Endothelial cell of umbilical vein (primary cell): ENCODE results near the gene MALT1. TPM values are rescaled to one million over a fixed set of nuclear protein-coding genes. Genes with fewer than 3 reads are reported as not detected.

Source experiments
- BruUV-seq: library from RNA; stranded (reverse); fragments of 400-500 nt; replicated peaks from 2 replicates; lab custom pipeline; 2021; lab: Mats Ljungman, UMichigan
- CTCF ChIA-PET: fragments of 300-600, 350-600 bp; sonication (Branson Sonifier 250); formaldehyde crosslinking; loops from one replicate; lab custom pipeline; 2021; ENCODE audit warnings: antibody characterized with exemption, inconsistent platforms; lab: Charles Lee
- POLR2A ChIA-PET: fragments of 300-600, 350-600 bp; sonication (Branson Sonifier 250); formaldehyde crosslinking; loops from one replicate; lab custom pipeline; 2021; ENCODE audit warnings: antibody characterized with exemption, inconsistent platforms; lab: Charles Lee
- DNase-seq: peaks from one replicate; pipeline ENCODE4 v3.0.0-alpha.2; 2011; ENCODE audit warnings: low read depth, low spot score
- FAIRE-seq: peaks from 2 replicates; lab custom pipeline; 2011; peaks lifted over from hg19 to GRCh38; lab: Jason Lieb, UNC
- H2AFZ ChIP-seq: 2 replicates; pipeline ENCODE4 v1.6.0; 2012; ENCODE audit warnings: low read depth, low read length, control low read depth, inconsistent platforms
- H3K27ac ChIP-seq: 2 replicates; pipeline ENCODE4 v1.5.1; 2011; ENCODE audit warnings: low read depth, mild to moderate bottlenecking, control low read depth, low read length, moderate library complexity; ENCODE audit not compliant: insufficient read depth
- H3K27me3 ChIP-seq, 2 experiments: 2 replicates each; pipeline versions ENCODE4 v1.6.0 to v1.6.1; 2011; ENCODE audit warnings: low read length in 2 of 2, mixed read lengths in 1 of 2; ENCODE audit not compliant: control insufficient read depth in 2 of 2, insufficient read depth in 2 of 2
- H3K36me3 ChIP-seq, 2 experiments: 2 replicates in 1 of 2; 3 replicates in 1 of 2; pipeline ENCODE4 v1.5.1; 2011; ENCODE audit warnings: low read length in 2 of 2, mild to moderate bottlenecking in 1 of 2, moderate library complexity in 1 of 2; ENCODE audit not compliant: control insufficient read depth in 2 of 2, insufficient read depth in 2 of 2; ENCODE audit errors: extremely low read depth in 1 of 2
- H3K4me1 ChIP-seq: 3 replicates; pipeline ENCODE4 v1.5.1; 2011; ENCODE audit warnings: mild to moderate bottlenecking, low read length; ENCODE audit not compliant: control insufficient read depth, insufficient read depth; ENCODE audit errors: extremely low read depth
- H3K4me2 ChIP-seq: 2 replicates; pipeline ENCODE4 v1.6.1; 2011; ENCODE audit warnings: low read length, control low read depth, mixed read lengths; ENCODE audit not compliant: insufficient read depth
- H3K4me3 ChIP-seq, 3 experiments: fragments of 200-600 bp in 1 of 3; sonication (generic), shearing (Covaris generic) in 1 of 3; replicated peaks in 1 of 3; 2 replicates each; pipeline ENCODE4 v1.5.1; 2011 to 2016; ENCODE audit warnings: control low read depth in 3 of 3, low read length in 3 of 3, mild to moderate bottlenecking in 2 of 3, inconsistent platforms in 1 of 3, low read depth in 1 of 3, moderate library complexity in 1 of 3; ENCODE audit not compliant: insufficient read depth in 1 of 3
- H3K79me2 ChIP-seq: 2 replicates; pipeline ENCODE4 v1.6.0; 2012; ENCODE audit warnings: low read length, inconsistent platforms; ENCODE audit not compliant: control insufficient read depth, insufficient read depth
- H3K9ac ChIP-seq: replicated peaks from 2 replicates; pipeline ENCODE3; 2011; ENCODE audit warnings: low read length, control low read depth; ENCODE audit not compliant: insufficient read depth; ENCODE audit errors: extremely low read depth
- H3K9me1 ChIP-seq: replicated peaks from 3 replicates; pipeline ENCODE4 v1.6.0; 2011; ENCODE audit warnings: mild to moderate bottlenecking, low read length; ENCODE audit not compliant: control insufficient read depth, insufficient read depth; ENCODE audit errors: extremely low read depth
- H3K9me3 ChIP-seq: replicated peaks from 2 replicates; pipeline ENCODE4 v1.5.1; 2012; ENCODE audit warnings: low read length, inconsistent platforms; ENCODE audit not compliant: control insufficient read depth, insufficient read depth
- H4K20me1 ChIP-seq: replicated peaks from 2 replicates; pipeline ENCODE3; 2011; ENCODE audit warnings: mild to moderate bottlenecking, low read length; ENCODE audit not compliant: control insufficient read depth, insufficient read depth; ENCODE audit errors: extremely low read depth
- CTCF ChIP-seq, 2 donors: IDR thresholded peaks; 1 replicate in 1 of 2; 2 replicates in 1 of 2; pipeline ENCODE4 v1.5.1; 2011; ENCODE audit warnings: low read length in 2 of 2, mild to moderate bottlenecking in 2 of 2, moderate library complexity in 2 of 2, control low read depth in 1 of 2, inconsistent platforms in 1 of 2, low read depth in 1 of 2; ENCODE audit not compliant: insufficient read depth in 1 of 2; ENCODE audit errors: extremely low read depth in 1 of 2
- EZH2 ChIP-seq: IDR thresholded peaks from 2 replicates; pipeline ENCODE4 v1.6.1; 2012; ENCODE audit warnings: borderline replicate concordance, low read depth, mild to moderate bottlenecking, moderate library complexity, low read length, inconsistent platforms; ENCODE audit not compliant: severe bottlenecking
- FOS ChIP-seq: IDR thresholded peaks from 2 replicates; pipeline ENCODE4 v1.6.1; 2011; ENCODE audit warnings: mild to moderate bottlenecking, low read length, moderate library complexity, borderline replicate concordance; ENCODE audit not compliant: insufficient read depth
- GATA2 ChIP-seq: IDR thresholded peaks from 2 replicates; pipeline ENCODE4 v1.7.0; 2011; ENCODE audit warnings: low read depth, mild to moderate bottlenecking, moderate library complexity, mixed read lengths, low read length; ENCODE audit not compliant: insufficient read length, insufficient read depth
- JUN ChIP-seq: IDR thresholded peaks from 2 replicates; pipeline ENCODE4 v1.6.1; 2011; ENCODE audit warnings: borderline replicate concordance, low read depth; ENCODE audit not compliant: insufficient read length, insufficient read depth
- MAX ChIP-seq: IDR thresholded peaks from 2 replicates; pipeline ENCODE4 v1.6.1; 2011; ENCODE audit not compliant: insufficient read depth, insufficient read length
- MYC ChIP-seq: IDR thresholded peaks from one replicate; pipeline ENCODE4 v1.6.1; 2011; ENCODE audit warnings: mild to moderate bottlenecking, low read depth, low read length
- POLR2A ChIP-seq: IDR thresholded peaks from 2 replicates; pipeline ENCODE4 v1.6.1; 2012; ENCODE audit warnings: low read depth, mild to moderate bottlenecking, control low read depth, low read length
- POLR2AphosphoS5 ChIP-seq: IDR thresholded peaks from 2 replicates; pipeline ENCODE4 v1.6.1; 2012; ENCODE audit warnings: low read depth, mild to moderate bottlenecking, control low read depth, low read length, moderate library complexity; ENCODE audit not compliant: insufficient read depth
- dilution Hi-C: fragments of 300-500 bp; cut with MboI; formaldehyde crosslinking; loops from one replicate; pipeline ENCODE4 v1.15.0; 2019; ENCODE audit warnings: low sequenced_read_pairs; ENCODE audit not compliant: extremely low pct_ligation_motif_present
- intact Hi-C: fragments of 100-400 bp; cut with micrococcal nuclease; formaldehyde crosslinking; loops from one replicate; pipeline ENCODE4 v1.10.0; 2022
- polyA plus RNA-seq, 4 experiments: library from polyadenylated mRNA; depleted of rRNA in 3 of 4; stranded (reverse) in 3 of 4; unstranded in 1 of 4; fragments of >200 nt; gene quantifications; 2 replicates each; pipeline versions ENCODE4 v1.2.1 to v1.2.3, GENCODE V29; 2011 to 2012; ENCODE audit warnings: missing spikeins in 1 of 4
- total RNA-seq: library from RNA; stranded (reverse); gene quantifications from 2 replicates; pipeline ENCODE4 v1.2.3, GENCODE V29; 2021

MALT1 gene
- total and polyA plus RNA-seq, 2 donors (not counting 3 experiments of a cell fraction or from before 2014, with no cell fraction given), result 2.8 to 5.1 TPM

GRCh38 chr18:58730618-58731017, 59.4 kb downstream of the MALT1 start:
- no TSS peak for BruUV-seq
- TF ChIP-seq MYC, result no peak
- no peak for TF ChIP-seq FOS
- TF ChIP-seq POLR2A, result no peak
- no peak for TF ChIP-seq JUN
- no peak for TF ChIP-seq MAX
- TF ChIP-seq GATA2, result no peak
- no peak for TF ChIP-seq CTCF (IDR thresholded peaks at IDR 0.05; ENCODE audit: extremely low read depth in 1 of 2, insufficient read depth in 1 of 2, low read depth in 1 of 2, low read length in 2 of 2)
- no peak for TF ChIP-seq EZH2
- no peak for TF ChIP-seq POLR2AphosphoS5
- Histone ChIP-seq H3K4me2 (no peak overlapping the region), H3K27ac (no peak overlapping the region), H3K79me2 (no peaks in the 10 kb centered on the region), H2AFZ (no peak overlapping the region), H3K9me3 (no peaks in the 10 kb centered on the region), H3K36me3 (no peaks in the 10 kb centered on the region), H3K4me3 (no peak overlapping the region), H4K20me1 (no peaks in the 10 kb centered on the region), H3K9me1 (no peaks in the 10 kb centered on the region), H3K27me3 (no peaks in the 10 kb centered on the region), H3K4me1 (no peaks in the 10 kb centered on the region), H3K9ac (no peak overlapping the region)
- ChIA-PET CTCF (interaction anchor here (1.0 kb wide), 1 partner anchor 340 kb away, joined by 3 read pairs; no protein-coding TSS in a partner anchor), POLR2A (no interaction called here)
- DNase-seq (no peak), FAIRE-seq (no peak)
- intact Hi-C loops, result no loop called here
- dilution Hi-C loops, result no loop called here
